ENCODE results near the gene PPM1H.

PPM1H gene

DNA sequence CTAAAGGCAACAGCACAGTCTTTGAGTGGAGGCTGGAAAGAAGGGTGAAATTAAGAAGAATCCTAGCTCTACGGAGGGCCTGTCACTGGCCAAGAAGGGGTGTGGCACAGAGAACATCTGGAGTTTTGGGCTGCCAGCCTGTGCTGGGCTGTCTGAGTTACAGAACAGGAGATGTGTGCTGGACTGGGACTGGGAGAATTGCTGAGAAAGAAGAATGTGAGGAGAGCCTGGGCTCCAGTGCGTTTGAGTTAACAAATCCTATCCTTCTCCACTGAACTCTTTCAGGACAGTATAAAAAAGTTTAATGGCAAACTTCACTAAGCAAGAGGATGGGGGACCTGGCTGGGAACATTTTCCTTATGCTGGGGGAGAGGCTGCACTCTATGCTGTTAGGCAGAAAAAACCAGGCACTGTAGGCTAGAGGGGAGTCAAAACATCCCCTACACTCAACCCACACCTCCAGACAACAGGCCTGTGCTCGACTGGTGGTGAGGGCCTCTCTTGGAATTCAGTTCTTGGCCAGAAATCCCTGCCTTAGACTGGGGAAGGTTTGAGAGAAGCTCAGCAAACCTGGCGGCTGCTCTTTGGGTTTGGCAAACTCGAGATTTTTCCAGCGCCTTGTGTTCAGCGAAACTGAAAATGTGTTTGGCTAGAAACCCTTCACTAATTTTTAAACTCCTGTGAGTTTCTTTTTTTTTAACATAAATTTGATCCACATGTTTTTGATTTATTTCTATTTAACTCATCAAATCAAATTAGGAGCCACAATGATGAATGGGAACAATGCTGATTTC lies 251.0 kb downstream of the PPM1H start:
- Histone ChIP-seq H3K36me3 (replicated peaks; ENCODE audit: low read depth, low read length) (no peaks in the 10 kb centered on the region), H3K9ac (ENCODE audit: low read length) (no peak overlapping the region), H4K20me1 (ENCODE audit: insufficient read depth, low read length) (no peaks in the 10 kb centered on the region), H3K4me2 (ENCODE audit: low read length) (no peak overlapping the region), H3K4me3 (ENCODE audit: low read length) (no peak overlapping the region), H3K79me2 (ENCODE audit: low read length) (no peaks in the 10 kb centered on the region), H3K27me3 (ENCODE audit: low read depth, low read length) (no peaks in the 10 kb centered on the region; the same call in 1 of the 2 replicates), H3K27ac (ENCODE audit: low read length) (no peak overlapping the region), H3K9me3 (ENCODE audit: insufficient read depth, low read length) (no peaks in the 10 kb centered on the region), H2AFZ (ENCODE audit: low read depth, low read length) (no peak overlapping the region), H3K4me1 (ENCODE audit: low read length) (peaks cover 9% of the 10 kb centered on the region; the same call in 1 of the 2 replicates)
- no peak for TF ChIP-seq EZH2phosphoT487 (IDR thresholded peaks at IDR 0.05; ENCODE audit: low read depth)
- TF ChIP-seq, protein P1, sequence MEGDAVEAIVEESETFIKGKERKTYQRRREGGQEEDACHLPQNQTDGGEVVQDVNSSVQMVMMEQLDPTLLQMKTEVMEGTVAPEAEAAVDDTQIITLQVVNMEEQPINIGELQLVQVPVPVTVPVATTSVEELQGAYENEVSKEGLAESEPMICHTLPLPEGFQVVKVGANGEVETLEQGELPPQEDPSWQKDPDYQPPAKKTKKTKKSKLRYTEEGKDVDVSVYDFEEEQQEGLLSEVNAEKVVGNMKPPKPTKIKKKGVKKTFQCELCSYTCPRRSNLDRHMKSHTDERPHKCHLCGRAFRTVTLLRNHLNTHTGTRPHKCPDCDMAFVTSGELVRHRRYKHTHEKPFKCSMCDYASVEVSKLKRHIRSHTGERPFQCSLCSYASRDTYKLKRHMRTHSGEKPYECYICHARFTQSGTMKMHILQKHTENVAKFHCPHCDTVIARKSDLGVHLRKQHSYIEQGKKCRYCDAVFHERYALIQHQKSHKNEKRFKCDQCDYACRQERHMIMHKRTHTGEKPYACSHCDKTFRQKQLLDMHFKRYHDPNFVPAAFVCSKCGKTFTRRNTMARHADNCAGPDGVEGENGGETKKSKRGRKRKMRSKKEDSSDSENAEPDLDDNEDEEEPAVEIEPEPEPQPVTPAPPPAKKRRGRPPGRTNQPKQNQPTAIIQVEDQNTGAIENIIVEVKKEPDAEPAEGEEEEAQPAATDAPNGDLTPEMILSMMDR (IDR thresholded peaks at IDR 0.05; ENCODE audit: low read depth, low read length): no peak

DNA sequence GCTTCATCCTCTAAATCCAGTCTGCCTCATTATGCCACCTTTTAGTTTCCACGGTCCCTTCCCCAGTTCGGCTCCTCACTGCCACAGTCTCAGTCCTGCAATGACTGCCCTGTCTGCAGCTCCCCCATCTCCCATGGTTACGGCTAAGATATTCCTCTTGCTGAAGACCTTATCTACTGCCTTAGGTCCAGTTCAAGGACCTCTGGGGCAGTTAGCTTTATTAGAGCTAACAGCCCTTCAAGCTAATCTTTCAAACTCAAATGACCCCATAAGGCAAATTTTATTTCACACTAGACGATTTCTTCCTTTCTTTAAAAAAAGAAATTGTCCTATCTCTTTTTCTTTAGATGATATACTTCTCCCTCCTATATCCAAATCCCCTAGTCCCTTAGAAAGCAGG lies 253.6 kb downstream of the PPM1H start:
- Histone ChIP-seq H3K4me2 (ENCODE audit: low read length) (no peak overlapping the region), H3K79me2 (ENCODE audit: low read length) (no peaks in the 10 kb centered on the region), H3K27ac (ENCODE audit: low read length) (no peak overlapping the region), H3K27me3 (ENCODE audit: low read depth, low read length) (no peaks in the 10 kb centered on the region; the same call in 1 of the 2 replicates), H4K20me1 (ENCODE audit: insufficient read depth, low read length) (no peaks in the 10 kb centered on the region), H2AFZ (ENCODE audit: low read depth, low read length) (no peak overlapping the region), H3K4me3 (ENCODE audit: low read length) (no peak overlapping the region), H3K9ac (ENCODE audit: low read length) (no peak overlapping the region), H3K36me3 (replicated peaks; ENCODE audit: low read depth, low read length) (peaks cover 7% of the 10 kb centered on the region), H3K9me3 (ENCODE audit: insufficient read depth, low read length) (peaks cover 7% of the 10 kb centered on the region; the same call in 1 of the 2 replicates), H3K4me1 (ENCODE audit: low read length) (peaks cover 7% of the 10 kb centered on the region; the same call in 1 of the 2 replicates)
- TF ChIP-seq, protein P1 (IDR thresholded peaks at IDR 0.05; ENCODE audit: low read depth, low read length): no peak
- TF ChIP-seq EZH2phosphoT487 (IDR thresholded peaks at IDR 0.05; ENCODE audit: low read depth): no peak

DNA sequence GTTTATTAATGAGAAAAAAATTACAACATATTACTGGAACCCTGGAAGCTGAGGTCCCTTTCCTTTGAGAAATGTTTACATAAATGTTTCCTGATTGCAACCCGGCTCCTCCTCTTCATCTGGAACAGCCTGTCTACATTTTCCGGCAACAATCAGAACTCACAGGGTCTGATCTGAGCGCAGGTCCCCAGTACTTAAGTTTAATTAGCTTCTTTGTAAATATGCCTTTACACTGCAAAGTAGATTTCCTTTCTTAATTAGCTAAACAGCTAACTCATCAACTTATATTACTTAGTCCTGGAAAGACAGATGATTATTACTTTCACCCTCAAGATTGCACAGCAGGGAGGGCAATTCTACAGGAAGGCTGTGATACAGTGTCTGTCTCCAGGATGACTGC lies 255.3 kb downstream of the PPM1H start:
- Histone ChIP-seq H3K4me2 (ENCODE audit: low read length) (no peak overlapping the region), H3K4me3 (ENCODE audit: low read length) (no peak overlapping the region), H3K79me2 (ENCODE audit: low read length) (no peaks in the 10 kb centered on the region), H4K20me1 (ENCODE audit: insufficient read depth, low read length) (no peaks in the 10 kb centered on the region), H3K9me3 (ENCODE audit: insufficient read depth, low read length) (peaks cover 7% of the 10 kb centered on the region; the same call in 1 of the 2 replicates), H3K36me3 (replicated peaks; ENCODE audit: low read depth, low read length) (peaks cover 7% of the 10 kb centered on the region), H3K27me3 (ENCODE audit: low read depth, low read length) (no peaks in the 10 kb centered on the region; the same call in 1 of the 2 replicates), H3K27ac (ENCODE audit: low read length) (no peak overlapping the region), H2AFZ (ENCODE audit: low read depth, low read length) (no peak overlapping the region), H3K9ac (ENCODE audit: low read length) (no peak overlapping the region), H3K4me1 (ENCODE audit: low read length) (peaks cover 3% of the 10 kb centered on the region; the same call in 1 of the 2 replicates)
- no peak for TF ChIP-seq EZH2phosphoT487 (IDR thresholded peaks at IDR 0.05; ENCODE audit: low read depth)
- TF ChIP-seq, protein P1 (IDR thresholded peaks at IDR 0.05; ENCODE audit: low read depth, low read length): no peak

- no peaks in the 10 kb centered on the region for H4K20me1 ChIP-seq (ENCODE audit: insufficient read depth, low read length)
- no peak overlapping the region for H2AFZ ChIP-seq (ENCODE audit: low read depth, low read length)
- no peak overlapping the region for H3K4me3 ChIP-seq (ENCODE audit: low read length)
- H3K4me2 ChIP-seq (ENCODE audit: low read length): no peak overlapping the region
- no peaks in the 10 kb centered on the region for H3K4me1 ChIP-seq (ENCODE audit: low read length)
- H3K79me2 ChIP-seq (ENCODE audit: low read length): no peaks in the 10 kb centered on the region
- H3K9ac ChIP-seq (ENCODE audit: low read length): no peak overlapping the region
- H3K27ac ChIP-seq (ENCODE audit: low read length): no peak overlapping the region
- H3K27me3 ChIP-seq (ENCODE audit: low read depth, low read length): no peaks in the 10 kb centered on the region; the same call in 1 of the 2 replicates
- TF ChIP-seq, protein P1 (IDR thresholded peaks at IDR 0.05; ENCODE audit: low read depth, low read length): no peak
- TF ChIP-seq EZH2phosphoT487 (IDR thresholded peaks at IDR 0.05; ENCODE audit: low read depth): no peak
- peaks cover 7% of the 10 kb centered on the region for H3K36me3 ChIP-seq (replicated peaks; ENCODE audit: low read depth, low read length)
- peaks cover 7% of the 10 kb centered on the region; the same call in 1 of the 2 replicates for H3K9me3 ChIP-seq (ENCODE audit: insufficient read depth, low read length)
These were observed 257.6 kb downstream of the PPM1H start for GRCh38 chr12:62677355-62677754.

Data from OCI-LY3 (cell line).